ENCODE results near the gene HNRNPF.

GRCh38 chr10:43453266-43453831, 44.4 kb upstream of the HNRNPF start:
- TF ChIP-seq TAF1 (IDR thresholded peaks at IDR 0.05; ENCODE audit: low read depth) (no peak), CEBPB (IDR thresholded peaks at IDR 0.05) (no peak), FOXM1 (IDR thresholded peaks at IDR 0.05; ENCODE audit: borderline replicate concordance, low read depth) (no peak), MAX (IDR thresholded peaks at IDR 0.05) (no peak), EP300 (IDR thresholded peaks at IDR 0.05; ENCODE audit: borderline replicate concordance) (no peak), TCF12 (IDR thresholded peaks at IDR 0.05; ENCODE audit: low read depth) (no peak), REST (IDR thresholded peaks at IDR 0.05; ENCODE audit: low read depth) (no peak), EGR1 (IDR thresholded peaks at IDR 0.05) (no peak), RAD21 (IDR thresholded peaks at IDR 0.05; ENCODE audit: low read depth) (no peak), TEAD4 (IDR thresholded peaks at IDR 0.05) (no peak), NFIC (IDR thresholded peaks at IDR 0.05) (no peak), YY1 (IDR thresholded peaks at IDR 0.05; ENCODE audit: low read depth) (no peak)

All from Ishikawa (cell line).